GM21447 (cell line): ENCODE measurements around the gene WASF2.
"Not testable (repeated sequence)": the region's sequence is repeated elsewhere in the genome, so short reads cannot be mapped to it uniquely, and the experiment has no call there.

Source experiments
- ATAC-seq: cut with Tn5 transposase; IDR thresholded peaks from one replicate; pipeline ENCODE4 v1.9.1; 2021; ENCODE audit not compliant: unreplicated experiment

Gene WASF2

DNA sequence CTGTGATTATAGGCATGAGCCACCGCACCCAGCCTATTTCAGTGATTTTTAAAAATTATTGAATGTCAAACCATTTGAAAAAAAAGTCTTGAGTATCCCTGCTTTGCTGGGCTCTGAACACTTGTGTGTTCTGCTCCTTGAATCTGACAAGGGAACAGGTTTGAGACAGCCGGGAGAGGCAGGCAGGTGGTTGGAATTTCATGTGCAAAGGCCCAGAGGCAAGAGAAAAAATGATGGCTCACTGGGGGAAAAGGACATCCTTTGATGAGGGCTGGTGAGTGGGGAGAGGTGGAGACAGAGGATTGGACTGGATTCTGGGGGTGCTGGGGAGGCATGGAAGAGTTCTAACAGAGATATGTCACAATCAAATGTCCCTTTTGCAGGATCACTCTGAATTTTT lies 13.1 kb upstream of the WASF2 start:
- no peak for ATAC-seq

- not testable (repeated sequence) for ATAC-seq
These were observed 11.2 kb upstream of the WASF2 start for GRCh38 chr1:27501159-27501558.

DNA sequence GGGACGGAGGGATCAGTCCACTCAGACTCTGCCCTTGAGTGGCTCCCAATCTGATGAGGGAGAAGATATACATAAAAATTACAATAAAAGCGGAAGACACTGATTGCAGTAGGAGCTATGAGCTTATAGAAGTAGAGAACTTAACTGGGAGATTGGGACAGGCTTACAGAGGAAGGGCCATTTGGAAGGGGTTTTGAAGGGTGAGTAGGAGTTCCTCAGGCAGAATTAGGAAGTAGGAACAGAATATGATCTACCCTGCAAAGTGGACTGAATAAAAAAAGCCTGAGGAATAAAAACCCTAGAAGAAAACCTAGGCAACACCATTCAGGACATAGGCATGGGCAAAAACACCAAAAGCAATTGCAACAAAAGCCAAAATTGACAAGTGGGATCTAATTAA lies 9.2 kb upstream of the WASF2 start:
- no peak for ATAC-seq

GRCh38 chr1:27496604-27497155 lies 6.7 kb upstream of the WASF2 start:
- no peak for ATAC-seq

GRCh38 chr1:27492796-27493195 lies 2.8 kb upstream of the WASF2 start:
- no peak for ATAC-seq

- ATAC-seq, result no peak
These were observed 2.1 kb upstream of the WASF2 start for GRCh38 chr1:27491748-27492700.

DNA sequence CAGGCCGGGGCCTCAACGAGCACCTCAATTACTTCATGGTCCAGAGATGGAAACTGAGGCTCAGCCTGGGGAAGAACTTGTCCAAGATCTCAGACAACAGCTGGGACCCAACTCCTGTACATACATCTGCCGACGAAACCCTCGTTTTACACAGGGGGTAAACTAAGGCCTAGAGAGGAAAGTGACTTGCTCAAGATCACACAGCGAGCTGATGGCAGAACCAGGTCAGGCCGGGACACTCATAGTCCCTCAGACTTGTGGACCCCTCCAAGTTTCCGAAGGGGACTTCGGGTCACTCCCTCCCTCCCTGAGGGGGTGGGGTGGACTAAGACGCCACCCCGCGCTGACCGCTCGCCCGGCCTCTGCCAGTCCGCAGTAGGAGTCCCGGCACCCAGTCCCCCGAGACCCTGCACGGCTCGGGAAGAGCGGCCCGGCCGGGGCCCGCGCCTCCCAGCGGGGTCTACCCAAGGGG lies 430 bp downstream of the WASF2 start:
- ATAC-seq, result peak; percentile 15

GRCh38 chr1:27487966-27488884 lies 1.7 kb downstream of the WASF2 start:
- no peak for ATAC-seq

GRCh38 chr1:27485363-27485762 lies 4.6 kb downstream of the WASF2 start:
- ATAC-seq, result no peak

DNA sequence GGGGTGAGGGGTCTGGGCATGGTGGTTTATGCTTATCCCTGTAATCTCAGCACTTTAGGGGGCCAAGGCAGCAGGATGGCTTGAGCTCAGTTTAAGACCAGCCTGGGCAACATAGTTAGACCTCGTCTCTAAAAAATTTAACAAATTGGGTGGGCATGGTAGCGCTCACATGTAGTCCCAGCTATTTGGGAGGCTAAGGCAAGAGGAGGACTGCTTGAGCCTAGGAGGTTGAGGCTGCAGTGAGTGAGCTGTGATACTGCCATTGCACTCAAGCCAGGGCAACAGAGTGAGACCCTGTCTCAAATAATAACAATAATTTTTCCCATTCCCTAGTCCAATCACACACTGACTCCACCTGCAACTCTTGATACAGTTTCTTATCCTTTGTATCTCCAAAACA lies 6.3 kb downstream of the WASF2 start:
- ATAC-seq, result no peak

DNA sequence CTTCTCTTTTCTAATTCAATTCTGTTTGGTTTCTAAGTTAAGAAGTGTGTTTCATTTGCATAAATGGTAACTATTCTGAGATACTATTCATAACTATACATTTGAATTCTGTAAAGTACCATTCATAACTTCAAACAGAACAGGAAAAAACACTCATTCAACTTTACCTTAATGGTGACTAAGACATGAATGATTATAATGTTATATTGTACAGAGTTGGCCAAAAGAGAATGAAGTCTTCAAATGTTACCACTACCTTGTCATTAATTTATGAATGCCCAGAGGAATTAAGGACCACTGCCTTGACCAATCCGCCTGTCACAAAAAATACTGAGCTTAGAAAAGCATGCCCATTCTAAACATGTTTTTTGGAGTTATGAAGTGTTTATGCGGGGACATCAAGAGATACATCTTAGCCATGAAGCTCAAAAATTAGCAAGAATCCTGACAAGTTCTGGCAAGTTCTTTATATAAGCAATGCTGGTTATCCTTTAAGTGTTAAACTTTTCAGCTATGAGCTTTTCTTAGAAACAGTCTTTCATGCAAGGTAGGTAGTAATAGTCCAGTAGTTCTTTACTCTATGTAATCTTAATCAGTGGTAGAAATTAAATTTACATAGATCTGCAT lies 7.9 kb downstream of the WASF2 start:
- peak; percentile 42 for ATAC-seq

GRCh38 chr1:27478098-27478497 lies 11.9 kb downstream of the WASF2 start:
- ATAC-seq, result no peak

- ATAC-seq, result no peak
These were observed 13.7 kb downstream of the WASF2 start for GRCh38 chr1:27476237-27476636.

- no peak for ATAC-seq
These were observed 14.2 kb downstream of the WASF2 start for GRCh38 chr1:27475720-27476119.

DNA sequence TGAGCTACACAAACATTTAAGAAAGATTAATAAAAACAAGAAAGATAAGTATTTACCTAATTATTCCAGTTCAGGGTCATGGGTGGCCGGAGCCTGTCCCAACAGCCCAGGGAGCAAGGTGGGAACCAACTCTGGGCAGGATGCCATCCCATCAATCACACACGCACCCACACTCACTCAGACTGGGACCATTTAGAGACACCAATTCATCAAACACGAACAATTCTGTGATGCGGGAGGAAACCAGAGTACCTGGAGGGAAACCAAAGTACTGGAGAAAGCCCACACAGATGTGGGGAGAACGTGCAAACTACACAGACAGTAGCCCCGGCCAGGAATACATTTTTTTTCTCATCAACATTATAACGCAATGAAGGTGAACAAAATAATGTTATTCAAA lies 16.2 kb downstream of the WASF2 start:
- ATAC-seq, result no peak

DNA sequence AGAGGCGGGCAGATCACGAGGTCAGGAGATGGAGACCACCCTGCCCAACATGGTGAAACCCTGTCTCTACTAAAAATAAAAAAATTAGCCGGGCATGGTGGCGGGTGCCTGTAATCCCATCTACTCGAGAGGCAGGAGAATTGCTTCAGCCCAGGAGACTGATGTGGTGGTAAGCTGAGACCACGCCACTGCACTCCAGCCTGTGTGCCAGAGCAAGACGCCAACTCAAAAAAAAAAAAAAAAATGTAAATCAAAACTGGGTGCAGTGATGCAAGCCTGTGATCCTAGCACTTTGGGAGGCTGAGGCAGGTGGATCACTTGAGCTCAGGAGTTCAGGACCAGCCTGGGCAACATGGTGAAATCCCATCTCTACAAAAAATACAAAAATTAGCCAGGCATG lies 17.9 kb downstream of the WASF2 start:
- ATAC-seq, result not testable (repeated sequence)

DNA sequence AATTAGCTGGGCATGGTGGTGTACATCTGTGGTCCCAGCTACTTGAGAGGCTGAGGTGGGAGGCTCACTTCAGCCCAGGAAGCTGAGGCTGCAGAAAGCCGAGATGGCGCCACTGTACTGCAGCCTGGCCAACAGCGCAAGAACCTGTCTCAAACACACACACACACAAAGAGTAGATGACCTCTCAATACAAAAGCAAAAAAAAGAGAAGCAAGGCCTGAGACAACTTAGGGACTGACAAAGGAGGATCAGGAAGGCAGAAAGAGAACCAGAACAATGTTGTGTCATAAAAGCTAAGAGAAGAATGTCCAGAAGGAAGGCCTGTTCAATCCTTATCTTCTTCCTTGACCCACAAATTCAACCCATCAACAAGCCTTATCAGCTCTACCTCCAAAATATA lies 18.5 kb downstream of the WASF2 start:
- no peak for ATAC-seq

- no peak for ATAC-seq
These were observed 20.6 kb downstream of the WASF2 start for GRCh38 chr1:27469334-27469733.

- not testable (repeated sequence) for ATAC-seq
These were observed 21.6 kb downstream of the WASF2 start for GRCh38 chr1:27468378-27468777.

GRCh38 chr1:27464926-27465647 lies 24.9 kb downstream of the WASF2 start:
- ATAC-seq, result no peak
